A549 (cell line): ENCODE data around the gene EHD2. TPM values are rescaled to one million over a fixed set of nuclear protein-coding genes. Genes with fewer than 3 reads are reported as not detected.

Experiments
- ATAC-seq, 2 experiments: fragments of 200-7000 bp in 1 of 2; fragments of >200 bp in 1 of 2; cut with Nextera tagmentation in 1 of 2; cut with Tn5 transposase in 1 of 2; 3 replicates each; pipeline versions ENCODE4 v1.8.0 to v1.9.1; 2018 to 2020; ENCODE audit warnings: mild to moderate bottlenecking in 1 of 2, moderate library complexity in 1 of 2
- CTCF ChIA-PET: fragments of 300-600 bp; sonication (Branson Sonifier 250); formaldehyde crosslinking; extraction: SDS; loops from one replicate; lab custom pipeline; 2021; ENCODE audit warnings: antibody characterized with exemption, inconsistent platforms; lab: Yijun Ruan, JAX
- POLR2A ChIA-PET: fragments of 350-600 bp; formaldehyde crosslinking; extraction: SDS; loops from one replicate; lab custom pipeline; 2021; ENCODE audit warnings: antibody characterized with exemption, inconsistent platforms; lab: Yijun Ruan, JAX
- DNase-seq, 2 experiments: peaks; one replicate each; pipeline versions ENCODE4 v3.0.0 to v3.0.0-alpha.2; 2011 to 2016; ENCODE audit warnings: low read depth in 1 of 2, low spot score in 1 of 2
- FAIRE-seq: peaks from 2 replicates; lab custom pipeline; 2011; peaks lifted over from hg19 to GRCh38; lab: Jason Lieb, UNC
- H3K27ac ChIP-seq, 2 experiments: fragments of >200 bp; sonication (Bioruptor Twin); formaldehyde crosslinking; 3 replicates each; pipeline ENCODE4 v1.5.1; 2016 to 2017
- H3K4me1 ChIP-seq: fragments of >200 bp; sonication (Bioruptor Twin); formaldehyde crosslinking; 3 replicates; pipeline ENCODE4 v1.6.1; 2016
- H3K4me2 ChIP-seq: fragments of >200 bp; sonication (Bioruptor Twin); formaldehyde crosslinking; 3 replicates; pipeline ENCODE4 v1.6.1; 2016
- H3K4me3 ChIP-seq: fragments of >200 bp; sonication (Bioruptor Twin); formaldehyde crosslinking; 3 replicates; pipeline ENCODE4 v1.5.1; 2016
- H3K9me3 ChIP-seq: fragments of >200 bp; sonication (Bioruptor Twin); formaldehyde crosslinking; 3 replicates; pipeline ENCODE4 v1.6.1; 2016
- CBX8 ChIP-seq: fragments of 200-600 bp; sonication (generic); IDR thresholded peaks from 2 replicates; pipeline ENCODE4 v1.6.1; 2016
- CHD4 ChIP-seq: fragments of 200-600 bp; sonication (generic); IDR thresholded peaks from 2 replicates; pipeline ENCODE4 v1.6.1; 2016; ENCODE audit warnings: antibody characterized with exemption, mild to moderate bottlenecking, borderline replicate concordance
- ESRRA ChIP-seq: fragments of 150-350 bp; IDR thresholded peaks from 2 replicates; pipeline ENCODE4 v1.6.1; 2014; ENCODE audit warnings: mild to moderate bottlenecking, low read length, borderline replicate concordance
- JUN ChIP-seq, 2 experiments: fragments of >200 bp; sonication (Bioruptor Twin); formaldehyde crosslinking; IDR thresholded peaks; 2 replicates in 1 of 2; 3 replicates in 1 of 2; pipeline ENCODE4 v1.6.1; 2016 to 2017
- KDM5A ChIP-seq: fragments of 200-600 bp; sonication (generic); IDR thresholded peaks from 2 replicates; pipeline ENCODE4 v1.6.1; 2016; ENCODE audit warnings: antibody characterized with exemption, mild to moderate bottlenecking
- MAZ ChIP-seq: fragments of 150-350 bp; IDR thresholded peaks from 2 replicates; pipeline ENCODE4 v1.6.1; 2014; ENCODE audit warnings: antibody characterized with exemption, low read depth, low read length, borderline replicate concordance
- RAD21 ChIP-seq, 2 experiments: fragments of >200 bp in 1 of 2; sonication (Bioruptor Twin) in 1 of 2; formaldehyde crosslinking in 1 of 2; IDR thresholded peaks in 1 of 2; conservative IDR thresholded peaks in 1 of 2; 2 replicates in 1 of 2; 3 replicates in 1 of 2; pipeline ENCODE4 v1.6.1; 2012 to 2018; ENCODE audit warnings: inconsistent platforms in 1 of 2
- RCOR1 ChIP-seq: fragments of 150-350 bp; IDR thresholded peaks from 2 replicates; pipeline ENCODE4 v1.6.1; 2014; ENCODE audit warnings: antibody characterized with exemption, low read length, low read depth
- SMC3 ChIP-seq: fragments of >200 bp; sonication (Bioruptor Twin); formaldehyde crosslinking; IDR thresholded peaks from 3 replicates; pipeline ENCODE4 v1.6.1; 2018; ENCODE audit warnings: inconsistent platforms
- ZFP36 ChIP-seq: fragments of 450-650 bp; IDR thresholded peaks from 2 replicates; pipeline ENCODE4 v1.6.1; 2014; ENCODE audit warnings: borderline replicate concordance; ENCODE audit not compliant: partially characterized antibody
- ZNF302 ChIP-seq: fragments of 250-450 bp; sonication (Bioruptor Pico); IDR thresholded peaks from 2 replicates; pipeline ENCODE4 v1.9.0; 2021; ENCODE audit warnings: inconsistent platforms, mild to moderate bottlenecking, moderate library complexity
- WGBS: methylation state at CpG from one replicate; pipeline ENCODE4 v1.1.6; 2017; ENCODE audit errors: missing lambda C conversion rate; 5-methylcytosine and 5-hydroxymethylcytosine counted together
- polyA plus RNA-seq, 4 experiments: library from polyadenylated mRNA; depleted of rRNA in 3 of 4; stranded (reverse); fragments of >200 nt; fragmentation: RNase III in 1 of 4; extraction: RNeasy Plus Mini Kit Qiagen cat#74134 plus additional on column Dnase treatment in 1 of 4; gene quantifications; 2 replicates in 3 of 4; 3 replicates in 1 of 4; pipeline ENCODE4 v1.2.3, GENCODE V29; 2011 to 2017
- TF ChIP-seq, protein P1 (sequence below): fragments of 250-450 bp; sonication (Bioruptor Pico); IDR thresholded peaks from 2 replicates; pipeline ENCODE4 v1.5.0; 2020; ENCODE audit warnings: low read depth, mild to moderate bottlenecking, moderate library complexity
- TF ChIP-seq, protein P2 (sequence below): IDR thresholded peaks from 2 replicates; pipeline ENCODE4 v1.6.1; 2012; ENCODE audit warnings: low read depth, borderline replicate concordance
- TF ChIP-seq, protein P3 (sequence below): IDR thresholded peaks from 2 replicates; pipeline ENCODE4 v1.6.1; 2012
- TF ChIP-seq, protein P4 (sequence below): fragments of >200 bp; sonication (Bioruptor Twin); formaldehyde crosslinking; IDR thresholded peaks from 3 replicates; pipeline ENCODE4 v1.5.1; 2016

The EHD2 gene
- polyA plus RNA-seq, 2 of the 4 experiments (the other 2 are of a cell fraction) = 32.3 to 105 TPM

DNA sequence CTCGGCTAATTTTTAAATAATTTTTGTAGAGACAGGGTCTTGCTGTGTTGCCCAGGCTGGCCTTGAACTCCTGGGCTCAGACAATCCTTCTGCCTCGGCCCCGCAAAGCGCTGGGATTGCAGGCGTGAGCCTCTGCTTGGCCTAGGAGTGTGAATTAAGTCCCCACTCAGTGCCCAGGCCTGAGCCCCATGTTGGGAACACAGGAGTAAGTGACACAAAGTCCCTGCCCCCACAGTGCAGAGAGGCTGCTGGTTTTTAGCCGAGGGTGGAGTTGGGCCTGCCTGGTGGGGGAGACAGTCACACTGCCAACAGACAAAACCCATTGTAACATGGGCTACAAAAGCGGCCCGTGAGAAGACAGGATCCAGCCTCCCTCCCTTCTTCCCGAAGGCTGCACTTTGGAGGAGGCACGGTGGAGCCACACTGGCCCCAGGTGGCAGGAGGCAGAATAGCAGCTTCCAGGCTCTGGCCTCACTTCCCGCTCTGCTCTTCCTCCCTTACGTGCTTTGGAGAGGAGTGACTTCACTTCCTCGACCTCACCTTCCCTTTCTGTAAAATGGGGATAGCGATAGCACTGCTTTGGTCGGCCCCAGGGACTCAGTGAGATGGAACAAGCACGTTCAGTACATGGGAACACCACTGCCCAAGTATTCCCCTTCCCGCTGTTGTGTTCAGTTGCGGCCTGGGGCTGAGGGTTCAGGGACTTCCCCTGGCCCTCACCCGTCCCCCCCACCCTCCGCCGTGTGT, 15.2 kb upstream of the EHD2 start:
- Histone ChIP-seq H3K9me3 (no peaks in the 10 kb centered on the region), H3K4me1 (peaks cover 4% of the 10 kb centered on the region), H3K27ac (peak overlapping the region; percentile 59 to 77; a peak in 5 of 6 replicates), H3K4me2 (peak overlapping the region; percentile 36; the same call in 2 of the 3 replicates), H3K4me3 (no peak overlapping the region)
- TF ChIP-seq ZFP36 (no peak), SMC3 (peak; percentile 94), MAZ (0 out of 2 replicates have a peak, but pooled peaks have one; percentile 51), CHD4 (no peak), ZNF302 (CRISPR knock-in tag) (no peak), CBX8 (no peak), ESRRA (0 out of 2 replicates have a peak, but pooled peaks have one; percentile 35), RAD21 (conservative IDR thresholded peaks at IDR 0.05 in 1 of 2, IDR thresholded peaks at IDR 0.05 in 1 of 2) (peak; percentile 98 to 100), JUN (IDR thresholded peaks at IDR 0.05) (no peak; a peak in 1 of 5 replicates), RCOR1 (peak; percentile 96)
- TF ChIP-seq, protein P1, sequence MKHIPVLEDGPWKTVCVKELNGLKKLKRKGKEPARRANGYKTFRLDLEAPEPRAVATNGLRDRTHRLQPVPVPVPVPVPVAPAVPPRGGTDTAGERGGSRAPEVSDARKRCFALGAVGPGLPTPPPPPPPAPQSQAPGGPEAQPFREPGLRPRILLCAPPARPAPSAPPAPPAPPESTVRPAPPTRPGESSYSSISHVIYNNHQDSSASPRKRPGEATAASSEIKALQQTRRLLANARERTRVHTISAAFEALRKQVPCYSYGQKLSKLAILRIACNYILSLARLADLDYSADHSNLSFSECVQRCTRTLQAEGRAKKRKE (CRISPR knock-in tag) = no peak
- TF ChIP-seq, protein P2, sequence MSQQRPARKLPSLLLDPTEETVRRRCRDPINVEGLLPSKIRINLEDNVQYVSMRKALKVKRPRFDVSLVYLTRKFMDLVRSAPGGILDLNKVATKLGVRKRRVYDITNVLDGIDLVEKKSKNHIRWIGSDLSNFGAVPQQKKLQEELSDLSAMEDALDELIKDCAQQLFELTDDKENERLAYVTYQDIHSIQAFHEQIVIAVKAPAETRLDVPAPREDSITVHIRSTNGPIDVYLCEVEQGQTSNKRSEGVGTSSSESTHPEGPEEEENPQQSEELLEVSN = 0 out of 2 replicates have a peak, but pooled peaks have one; percentile 18
- TF ChIP-seq, protein P3, sequence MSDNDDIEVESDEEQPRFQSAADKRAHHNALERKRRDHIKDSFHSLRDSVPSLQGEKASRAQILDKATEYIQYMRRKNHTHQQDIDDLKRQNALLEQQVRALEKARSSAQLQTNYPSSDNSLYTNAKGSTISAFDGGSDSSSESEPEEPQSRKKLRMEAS = peak; percentile 23; the same call in 1 of the 2 replicates
- TF ChIP-seq, protein P4, sequence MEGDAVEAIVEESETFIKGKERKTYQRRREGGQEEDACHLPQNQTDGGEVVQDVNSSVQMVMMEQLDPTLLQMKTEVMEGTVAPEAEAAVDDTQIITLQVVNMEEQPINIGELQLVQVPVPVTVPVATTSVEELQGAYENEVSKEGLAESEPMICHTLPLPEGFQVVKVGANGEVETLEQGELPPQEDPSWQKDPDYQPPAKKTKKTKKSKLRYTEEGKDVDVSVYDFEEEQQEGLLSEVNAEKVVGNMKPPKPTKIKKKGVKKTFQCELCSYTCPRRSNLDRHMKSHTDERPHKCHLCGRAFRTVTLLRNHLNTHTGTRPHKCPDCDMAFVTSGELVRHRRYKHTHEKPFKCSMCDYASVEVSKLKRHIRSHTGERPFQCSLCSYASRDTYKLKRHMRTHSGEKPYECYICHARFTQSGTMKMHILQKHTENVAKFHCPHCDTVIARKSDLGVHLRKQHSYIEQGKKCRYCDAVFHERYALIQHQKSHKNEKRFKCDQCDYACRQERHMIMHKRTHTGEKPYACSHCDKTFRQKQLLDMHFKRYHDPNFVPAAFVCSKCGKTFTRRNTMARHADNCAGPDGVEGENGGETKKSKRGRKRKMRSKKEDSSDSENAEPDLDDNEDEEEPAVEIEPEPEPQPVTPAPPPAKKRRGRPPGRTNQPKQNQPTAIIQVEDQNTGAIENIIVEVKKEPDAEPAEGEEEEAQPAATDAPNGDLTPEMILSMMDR = peak; percentile 97
- WGBS = 31% methylated on average over 19 of the region's 21 CpGs
- CTCF ChIA-PET = interaction anchor here (0.6 to 23.3 kb wide), 52 partner anchors 10 to 404 kb away, joined by 3 to 1389 read pairs (median 6); partner anchors contain the start of genes DHX34, EHD2, KPTN and NAPA
- ATAC-seq (peak; percentile 80 to 88), FAIRE-seq (peak; percentile 99), DNase-seq (peak; percentile 90 to 94)
- POLR2A ChIA-PET = interaction anchor here (0.7 kb wide), 1 partner anchor 210 kb away, joined by 4 read pairs; no protein-coding TSS in a partner anchor

DNA sequence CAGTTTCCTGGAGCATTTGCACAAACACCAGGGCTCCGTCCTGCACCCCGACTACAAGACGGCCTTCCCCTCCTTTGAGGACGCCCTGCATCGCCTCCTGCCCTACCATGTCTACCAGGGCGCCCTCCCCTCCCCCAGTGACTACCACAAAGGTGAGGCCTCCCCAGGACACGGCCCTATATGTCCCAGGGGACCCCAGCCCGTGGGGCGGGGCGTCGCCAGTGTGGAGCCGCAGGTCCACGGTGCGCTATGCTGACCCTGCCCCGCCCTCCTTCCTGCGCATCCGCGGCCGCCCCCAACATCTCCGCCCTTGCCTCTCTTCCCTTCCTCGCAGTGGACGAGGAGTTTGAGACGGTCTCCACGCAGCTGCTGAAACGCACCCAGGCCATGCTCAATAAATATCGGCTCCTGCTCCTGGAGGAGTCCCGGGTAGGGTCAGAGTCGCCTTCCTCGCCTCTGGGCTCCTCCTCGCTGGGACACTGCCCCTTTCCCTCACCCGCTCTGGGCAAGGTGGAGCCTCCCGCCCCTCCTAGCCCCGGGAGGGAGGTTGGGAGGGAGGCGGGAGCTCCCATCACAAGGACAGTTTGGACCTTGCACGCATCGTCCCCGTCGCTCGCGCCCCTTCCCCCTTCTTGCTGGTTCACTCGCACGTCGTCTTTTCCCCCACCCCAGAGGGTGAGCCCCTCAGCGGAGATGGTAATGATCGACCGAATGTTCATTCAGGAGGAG, 14.4 kb upstream of the EHD2 start:
- WGBS = 74% methylated on average over 46 of the region's 46 CpGs
- TF ChIP-seq, protein P3 = 0 out of 2 replicates have a peak, but pooled peaks have one; percentile 1
- TF ChIP-seq KDM5A = no peak
- FAIRE-seq (no peak), DNase-seq (no peak), ATAC-seq (peak; percentile 4 to 37; a peak in 3 of 6 replicates)
- Histone ChIP-seq H3K9me3 (no peaks in the 10 kb centered on the region), H3K4me2 (no peak overlapping the region), H3K4me3 (no peak overlapping the region), H3K4me1 (peaks cover 8% of the 10 kb centered on the region), H3K27ac (no peak overlapping the region)
- ChIA-PET POLR2A (interaction anchor here (0.6 to 0.7 kb wide), 2 partner anchors 25 to 99 kb away, joined by 3 to 4 read pairs; no protein-coding TSS in a partner anchor), CTCF (interaction anchor here (0.6 to 23.3 kb wide), 71 partner anchors 11 to 405 kb away, joined by 3 to 1389 read pairs (median 5); partner anchors contain the start of genes DHX34, EHD2, KPTN and NAPA)
